ENCODE measurements around the gene SMIM23. TPM values are rescaled to one million over a fixed set of nuclear protein-coding genes. Genes with fewer than 3 reads are reported as not detected.

The SMIM23 gene
- total RNA-seq, 1 donor from 2014 or later: not detected

DNA sequence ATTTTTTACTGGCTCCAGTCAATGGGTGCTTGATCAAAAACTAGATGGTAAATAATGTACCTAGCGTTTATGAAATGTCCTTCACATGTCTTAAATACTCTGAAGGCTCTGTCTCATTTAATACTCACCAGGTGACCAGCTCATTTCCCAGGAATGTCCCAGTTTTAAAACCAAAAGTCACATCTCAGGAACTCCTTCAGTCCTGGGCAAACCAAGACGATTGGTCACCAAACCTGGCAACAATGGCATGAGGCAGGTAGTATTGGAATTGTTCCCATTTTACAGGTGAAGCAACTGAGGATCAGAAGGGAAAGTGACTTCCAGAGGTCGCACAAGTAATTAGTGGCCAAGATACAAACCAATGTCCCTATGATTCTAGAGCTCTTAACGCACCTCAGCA is 27.7 kb downstream of the SMIM23 start:
- ATAC-seq (no peak), DNase-seq (ENCODE audit: low spot score) (no peak)

DNA sequence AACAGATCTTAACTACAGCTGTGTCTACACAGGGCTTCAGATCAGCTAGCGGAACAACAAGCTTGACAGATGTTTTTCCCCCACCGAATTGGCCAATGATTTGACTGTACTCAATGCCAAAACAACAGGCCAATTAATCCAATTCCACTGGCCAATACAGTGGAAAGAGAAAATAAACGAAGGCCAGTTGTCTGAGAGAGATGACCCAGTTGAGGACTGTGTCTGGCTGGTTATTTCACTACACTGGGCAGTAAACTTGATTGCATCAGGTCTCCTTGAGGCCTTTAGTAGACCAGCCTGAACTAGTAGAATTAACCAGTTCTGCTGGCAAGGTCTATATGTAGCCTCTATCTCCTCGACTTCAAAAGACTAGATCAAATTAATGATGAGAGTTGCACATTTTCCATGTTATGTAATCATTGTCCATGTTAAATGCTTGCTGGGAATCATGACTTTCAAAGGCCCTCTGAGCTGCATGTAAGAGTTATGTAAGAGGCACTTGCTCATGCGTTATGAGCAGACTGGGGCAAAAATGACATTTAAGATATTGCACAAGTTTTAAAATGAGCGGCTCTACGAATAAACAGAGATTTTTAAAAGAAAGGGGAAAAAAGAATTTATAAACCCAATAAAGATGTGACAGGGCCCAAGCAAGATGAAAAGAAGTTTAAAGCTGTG is 28.3 kb downstream of the SMIM23 start:
- no peak for ATAC-seq

DNA sequence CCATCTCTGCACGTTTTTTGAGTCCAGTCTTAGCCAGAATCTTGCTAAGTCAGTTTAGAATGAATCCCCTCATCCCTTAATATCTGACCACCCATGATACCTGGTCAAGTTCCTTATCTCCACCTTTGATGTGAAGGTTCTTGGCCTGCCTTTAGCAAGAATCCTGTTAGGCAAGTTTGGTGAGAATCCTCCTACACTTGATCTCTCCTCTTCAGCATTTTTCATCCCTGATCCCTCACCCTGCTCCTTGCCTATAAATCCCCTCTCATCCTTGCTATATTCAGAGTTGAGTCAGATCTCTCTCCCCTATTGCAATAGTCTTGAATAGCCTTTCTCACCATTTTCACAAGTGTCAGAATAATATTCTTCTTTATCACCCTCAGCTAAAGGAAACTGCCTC is 31.0 kb downstream of the SMIM23 start:
- DNase-seq (ENCODE audit: low spot score): no peak
- no peak for ATAC-seq

More for the DNA sequence above, 28.3 kb downstream of the SMIM23 start:
- no peak for DNase-seq (ENCODE audit: low spot score)

DNA sequence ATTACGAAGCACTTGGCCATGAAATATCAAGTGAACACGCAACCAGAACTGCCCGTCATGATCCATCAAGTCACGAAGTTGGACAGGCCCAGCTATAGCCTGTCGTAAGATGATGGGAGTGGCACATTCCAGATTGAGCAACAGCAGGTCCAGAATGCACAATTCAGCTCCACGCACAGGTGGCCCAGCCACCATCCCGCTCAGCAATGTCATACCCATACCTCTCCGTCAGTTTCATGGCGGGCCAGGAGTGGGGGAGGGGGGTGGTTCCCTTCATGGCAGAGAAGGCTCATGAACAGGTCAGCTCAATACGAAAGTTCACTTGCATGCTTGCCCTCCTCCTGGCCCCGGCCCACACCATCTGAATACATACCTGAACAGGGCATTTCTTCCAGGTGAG is 34.9 kb downstream of the SMIM23 start:
- no peak for ATAC-seq
- DNase-seq (ENCODE audit: low spot score): no peak

DNA sequence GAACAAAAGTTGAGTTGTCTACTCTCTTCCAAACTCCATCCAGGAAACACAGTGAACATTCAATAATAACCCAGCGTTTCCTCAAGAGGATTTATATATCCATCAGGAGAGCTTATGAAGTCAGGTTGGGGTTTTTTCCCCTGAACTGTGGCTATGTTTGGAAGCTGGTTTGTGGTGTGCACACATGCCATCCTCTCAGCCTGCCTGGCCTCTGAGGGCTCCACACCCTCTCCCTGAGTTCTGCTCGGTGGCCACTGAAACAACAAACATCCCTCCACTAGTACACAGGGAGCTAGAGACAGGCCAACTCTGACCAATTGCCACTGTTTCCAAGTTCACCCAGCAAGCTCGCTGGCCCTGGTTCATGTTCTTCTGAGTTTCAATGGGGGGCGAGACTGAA is 35.7 kb downstream of the SMIM23 start:
- DNase-seq (ENCODE audit: low spot score) (no peak), ATAC-seq (no peak)

DNA sequence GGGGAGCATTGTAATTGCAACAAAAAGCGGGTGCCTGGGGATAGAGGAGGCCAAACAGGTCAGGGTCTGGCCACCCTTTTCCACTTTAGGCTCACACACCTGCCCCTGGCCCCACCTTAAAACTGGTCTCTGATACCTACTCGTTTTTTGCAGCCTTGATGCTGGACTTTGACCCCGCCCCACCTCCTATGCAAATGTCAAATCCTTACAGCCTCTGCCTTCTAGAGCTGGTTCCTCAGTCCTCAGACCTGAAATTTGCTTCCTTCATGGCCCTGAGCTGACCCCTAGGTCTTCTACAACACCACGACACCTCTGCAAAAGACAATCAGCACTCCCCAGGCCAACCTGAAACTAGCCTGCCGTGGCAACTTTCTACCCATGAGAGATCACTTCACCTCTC is 37.7 kb downstream of the SMIM23 start:
- DNase-seq (ENCODE audit: low spot score) (no peak), ATAC-seq (no peak)

DNA sequence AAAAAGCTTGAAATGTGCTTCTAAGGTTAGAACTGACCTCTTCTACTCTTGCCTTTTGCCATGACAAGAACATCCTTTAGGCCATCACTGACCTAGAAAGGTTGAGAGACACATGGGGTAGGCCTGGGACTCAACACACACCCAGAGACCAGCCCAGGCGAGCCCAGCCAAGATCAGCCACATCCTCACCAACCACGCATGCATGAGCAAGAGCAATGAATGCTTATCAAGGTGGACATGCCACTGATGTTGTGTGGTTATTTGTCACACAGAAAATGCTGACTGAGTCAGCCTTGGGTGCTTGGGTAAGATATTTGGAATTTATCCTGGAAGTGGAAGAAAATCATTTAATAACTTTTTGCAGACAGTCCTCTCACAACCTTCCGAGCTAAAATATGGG is 39.4 kb downstream of the SMIM23 start:
- ATAC-seq: no peak
- DNase-seq (ENCODE audit: low spot score): no peak

DNA sequence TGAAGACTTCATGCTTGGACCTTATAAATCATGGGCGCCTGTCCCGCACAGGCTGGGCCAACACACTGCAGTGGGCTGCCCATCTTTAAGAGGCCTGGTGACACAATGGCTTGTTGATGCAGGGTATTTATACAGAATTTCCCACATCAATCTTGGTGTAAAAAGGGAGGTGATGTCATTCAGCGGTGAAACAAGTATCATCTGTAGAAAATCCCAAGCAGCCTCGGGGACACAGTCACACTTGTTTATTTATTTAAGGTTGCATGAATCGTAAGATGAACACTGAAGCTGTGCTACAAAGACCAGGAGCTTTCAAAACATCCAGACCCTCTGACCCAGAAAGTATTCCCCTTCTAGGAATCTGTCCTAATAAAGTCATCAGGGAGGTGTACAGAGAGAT is 40.5 kb downstream of the SMIM23 start:
- ATAC-seq: no peak

DNA sequence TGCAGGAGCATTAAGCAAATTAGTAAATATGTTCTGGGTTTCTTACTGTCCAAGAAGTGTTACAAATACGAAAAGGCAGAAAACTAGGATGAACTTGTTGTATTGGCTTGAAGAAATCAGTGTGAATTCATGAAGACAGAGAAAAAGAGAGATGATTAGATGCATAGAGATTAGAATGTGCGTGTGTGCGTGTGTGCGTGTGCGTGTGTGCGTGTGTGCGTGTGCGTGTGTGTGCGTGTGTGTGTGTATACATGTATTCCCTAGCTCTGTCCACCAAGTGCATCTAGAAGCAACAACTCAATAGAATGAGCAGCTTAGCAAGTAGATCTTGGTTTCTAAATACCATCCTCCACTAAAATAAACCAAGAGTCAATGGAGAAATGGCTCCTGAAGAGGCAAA is 41.5 kb downstream of the SMIM23 start:
- DNase-seq (ENCODE audit: low spot score): no peak
- ATAC-seq: no peak

More for the DNA sequence above, 40.5 kb downstream of the SMIM23 start:
- no peak for DNase-seq (ENCODE audit: low spot score)

DNA sequence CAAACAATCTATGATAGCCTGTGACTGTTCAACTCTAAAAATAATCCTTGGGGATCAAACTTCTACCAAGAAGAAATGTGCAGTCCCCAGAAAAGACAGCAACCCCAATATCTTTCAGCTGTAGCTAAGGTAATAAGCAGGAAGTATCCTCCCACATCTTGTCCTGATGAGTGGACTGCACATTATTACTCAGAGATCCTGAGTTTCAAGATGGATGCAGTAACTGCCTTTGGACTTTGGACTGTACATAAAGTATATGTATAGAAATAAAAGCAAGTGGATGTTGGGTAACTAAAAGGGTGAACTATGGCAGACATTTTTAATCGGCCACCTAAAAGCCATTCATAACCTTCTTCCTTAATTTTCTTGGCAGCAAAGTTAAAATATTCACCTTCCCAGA is 45.1 kb downstream of the SMIM23 start:
- DNase-seq (ENCODE audit: low spot score) (no peak), ATAC-seq (no peak)

DNA sequence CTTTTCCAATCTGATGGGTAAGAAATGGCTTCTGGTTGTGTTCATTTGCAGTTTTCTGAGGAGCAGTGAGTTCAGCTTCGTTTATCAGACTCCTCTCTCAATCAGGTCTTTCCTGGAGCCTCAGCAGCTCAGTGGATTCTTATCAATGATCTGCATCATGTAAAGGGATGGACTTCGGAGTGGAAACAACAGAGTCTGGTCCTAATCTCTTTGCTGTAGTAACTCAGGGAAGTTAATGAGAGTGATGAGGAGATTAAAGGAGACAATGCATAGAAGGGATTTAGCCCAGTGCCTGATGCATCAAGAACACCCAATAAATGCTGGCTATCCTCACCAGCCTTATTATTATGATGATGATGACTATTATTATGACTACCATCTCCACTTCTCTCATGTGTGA is 47.2 kb downstream of the SMIM23 start:
- DNase-seq (ENCODE audit: low spot score) (no peak), ATAC-seq (no peak)

DNA sequence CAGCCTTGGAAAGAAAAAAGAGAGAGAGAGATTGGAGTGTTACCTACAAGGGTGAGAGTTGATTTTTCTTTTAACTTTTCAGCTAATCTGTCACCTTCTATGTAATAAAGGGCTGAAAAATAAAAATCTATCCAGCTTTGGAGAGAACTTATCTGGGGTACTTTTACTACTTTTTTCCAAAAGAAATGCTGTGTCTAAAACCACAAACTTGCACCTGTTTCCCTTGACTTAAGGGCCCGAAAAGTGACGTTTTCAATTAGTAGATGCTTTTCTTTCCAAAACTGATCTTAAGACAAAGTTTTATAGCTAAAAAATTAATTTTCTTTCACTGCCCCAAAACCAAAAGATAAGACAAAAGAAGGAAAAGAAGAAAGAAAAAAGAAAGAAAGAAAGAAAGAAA is 48.8 kb downstream of the SMIM23 start:
- DNase-seq (ENCODE audit: low spot score) (no peak), ATAC-seq (no peak)

DNA sequence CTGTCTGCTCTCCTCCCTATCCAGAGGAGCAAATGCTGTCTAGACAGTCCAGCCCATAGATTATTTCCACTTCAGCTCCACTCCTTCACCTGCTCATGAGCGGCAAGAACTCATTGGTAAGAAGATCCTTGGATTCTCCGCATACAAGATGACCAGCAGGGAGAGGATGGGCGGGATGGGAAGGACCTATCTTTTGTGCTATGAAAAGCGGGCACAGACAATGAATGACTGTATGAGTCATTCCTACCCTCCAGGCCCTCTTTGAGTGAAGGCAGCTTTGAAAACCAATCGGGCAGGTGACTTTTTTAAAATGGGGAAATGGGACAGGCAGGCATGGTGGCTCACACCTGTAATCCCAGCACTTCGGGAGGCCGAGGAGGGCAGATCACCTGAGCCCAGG is 49.4 kb downstream of the SMIM23 start:
- DNase-seq (ENCODE audit: low spot score): no peak
- no peak for ATAC-seq

DNA sequence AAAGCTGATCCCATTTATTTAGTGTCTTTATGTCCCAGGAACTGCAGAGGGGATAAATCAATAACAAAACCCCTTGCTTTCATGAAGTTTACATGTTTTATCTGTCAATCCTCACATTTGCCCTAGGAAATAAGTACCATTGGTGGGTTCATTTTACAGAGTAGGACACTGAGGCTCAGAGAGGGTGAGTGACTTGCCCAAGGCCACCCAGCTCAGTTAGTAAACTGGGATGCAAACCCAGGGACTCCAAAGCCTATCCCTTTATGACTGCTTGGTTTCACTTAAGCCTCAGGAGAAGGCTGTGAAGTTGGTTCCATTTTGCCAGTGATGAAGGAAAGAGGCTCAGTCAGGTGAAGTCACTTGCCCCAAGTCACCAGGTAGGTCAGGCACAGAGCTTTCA is 51.9 kb downstream of the SMIM23 start:
- ATAC-seq: no peak

DNA sequence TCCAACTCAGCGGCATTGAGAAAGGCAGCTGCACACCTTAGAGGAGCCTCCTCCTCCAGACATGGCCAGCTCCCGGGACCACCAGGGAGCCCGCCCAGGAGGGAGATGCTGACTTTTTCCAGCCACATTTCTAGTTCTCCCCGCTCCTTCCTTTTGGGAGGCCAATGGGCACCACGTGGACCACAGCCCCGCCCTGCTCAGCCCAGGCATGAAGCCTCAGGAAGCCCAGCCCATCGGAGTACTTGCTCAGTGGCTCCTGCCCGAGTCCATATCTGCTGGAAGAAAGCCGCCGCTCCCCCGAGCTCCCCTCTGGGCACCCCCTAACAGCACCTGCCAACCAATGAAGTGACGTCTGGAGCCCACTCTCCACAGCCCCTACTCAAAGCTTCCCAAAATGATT is 52.4 kb downstream of the SMIM23 start:
- DNase-seq (ENCODE audit: low spot score): no peak
- no peak for ATAC-seq

More for the DNA sequence above, 51.9 kb downstream of the SMIM23 start:
- no peak for DNase-seq (ENCODE audit: low spot score)

DNA sequence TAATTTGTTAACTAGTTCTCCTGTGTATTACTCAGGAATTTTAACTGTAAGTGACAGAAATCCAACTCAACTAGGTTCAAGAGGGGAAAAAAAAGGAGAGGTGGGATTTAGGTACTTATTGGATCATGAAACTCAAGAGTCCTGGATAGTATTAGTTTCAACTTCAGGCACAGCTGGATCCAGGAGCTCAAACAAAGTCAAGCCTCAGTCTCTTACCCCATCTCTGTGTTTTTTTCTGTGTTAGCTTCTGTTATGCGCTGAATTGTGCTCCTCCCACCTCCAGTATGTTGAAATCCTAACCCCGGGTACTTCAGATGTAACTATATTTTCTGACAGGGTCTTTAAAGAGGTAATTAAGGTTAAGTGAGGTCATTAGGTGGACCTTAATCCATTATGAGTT is 53.5 kb downstream of the SMIM23 start:
- no peak for ATAC-seq
- no peak for DNase-seq (ENCODE audit: low spot score)

DNA sequence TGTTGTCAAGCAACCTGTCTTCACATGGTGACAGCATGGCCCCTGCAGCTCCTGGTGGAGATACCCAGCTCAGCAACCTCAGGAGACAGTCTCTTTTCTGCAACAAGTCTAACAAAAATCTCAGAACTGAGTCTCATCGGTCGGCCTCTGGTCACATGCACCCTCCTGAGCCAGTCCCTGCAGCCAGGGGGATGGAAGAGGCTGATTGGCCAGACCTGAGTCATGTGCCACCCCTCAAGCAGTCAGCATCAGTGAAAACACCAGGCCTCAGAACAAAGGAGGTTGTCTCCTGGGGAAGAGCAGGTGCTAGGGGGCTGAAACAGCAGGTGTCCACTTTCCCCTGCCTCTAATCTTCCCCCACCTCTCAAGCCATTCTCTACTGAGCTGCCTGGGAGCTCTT is 54.4 kb downstream of the SMIM23 start:
- DNase-seq (ENCODE audit: low spot score): no peak
- ATAC-seq: no peak

Other genes with a start within 250 kb of the SMIM23 start
- 21.9 TPM for gene FBXW11, start 220.8 kb downstream of the SMIM23 start, total RNA-seq